Measurements from ENCODE around the gene CDC42EP3. TPM values are rescaled to one million over a fixed set of nuclear protein-coding genes. Genes with fewer than 3 reads are reported as not detected.

The CDC42EP3 gene
- total and polyA plus RNA-seq, 2 donors (not counting 1 experiment from before 2014, with no cell fraction given): 28.0 to 29.9 TPM

GRCh38 chr2:37645836-37646235, 25.6 kb downstream of the CDC42EP3 start:
- no peak for TF ChIP-seq CTCF (IDR thresholded peaks at IDR 0.05)
- TF ChIP-seq EZH2 (IDR thresholded peaks at IDR 0.05; ENCODE audit: borderline replicate concordance, insufficient read depth, low read depth, low read length, poor library complexity, severe bottlenecking): no peak
- Histone ChIP-seq H4K20me1 (ENCODE audit: control insufficient read depth, insufficient read depth, low read length, poor library complexity, severe bottlenecking) (no peaks in the 10 kb centered on the region), H3K27me3 (replicated peaks in 1 of 4; ENCODE audit: control extremely low read depth in 1 of 4, control insufficient read depth in 3 of 4, insufficient read depth in 4 of 4, low read length in 3 of 4) (no peaks in the 10 kb centered on the region), H3K4me2 (replicated peaks; ENCODE audit: low read depth, low read length, poor library complexity, severe bottlenecking) (peak overlapping the region; percentile 45), H2AFZ (ENCODE audit: insufficient read depth, low read depth, low read length, poor library complexity, severe bottlenecking) (no peak overlapping the region), H3K9me3 (ENCODE audit: control extremely low read depth in 1 of 3, control insufficient read depth in 2 of 3, insufficient read depth in 1 of 3, low read length in 2 of 3) (peaks cover 0 to 15% (median 2%) of the 10 kb centered on the region in 3 donors), H3K27ac (ENCODE audit: low read length in 2 of 2) (peak overlapping the region in 1 of 2 donors; percentile 24), H3K9ac (ENCODE audit: low read length) (no peak overlapping the region), H3K36me3 (replicated peaks in 1 of 2; ENCODE audit: control extremely low read depth in 1 of 2, control insufficient read depth in 1 of 2, extremely low read depth in 1 of 2, insufficient read depth in 2 of 2, low read length in 1 of 2) (peaks cover 0 to 28% of the 10 kb centered on the region in 2 experiments), H3K79me2 (ENCODE audit: control insufficient read depth, insufficient read depth, low read length) (peaks cover 95% of the 10 kb centered on the region), H3K4me3 (ENCODE audit: control extremely low read depth in 1 of 5, extremely low read depth in 1 of 5, insufficient read depth in 1 of 5, low read depth in 2 of 5, low read length in 4 of 5) (no peak overlapping the region), H3K4me1 (ENCODE audit: control insufficient read depth in 2 of 2, insufficient read depth in 2 of 2, low read length in 2 of 2) (peaks cover 51% of the 10 kb centered on the region in 2 donors)
- no peak for DNase-seq
- Mint-ChIP-seq H3K4me3 (no peak overlapping the region), H3K4me1 (peaks cover 77% of the 10 kb centered on the region), H3K9me3 (ENCODE audit: insufficient read depth) (no peaks in the 10 kb centered on the region), H3K27me3 (no peaks in the 10 kb centered on the region), H3K27ac (peak overlapping the region; percentile 54)
- 96% methylated on average over 9 of the region's 9 CpGs for WGBS (ENCODE audit: insufficient coverage)
- POLR2A ChIA-PET: interaction anchor here (0.5 to 1.2 kb wide), 2 partner anchors 9 to 119 kb away, joined by 3 to 5 read pairs; no protein-coding TSS in a partner anchor
- no peak for ATAC-seq (ENCODE audit: low read depth)
- intact Hi-C loops (cut with micrococcal nuclease): loop anchor here (1.0 kb wide), 1 partner anchor 11 kb away; no protein-coding TSS in a partner anchor
- CTCF ChIA-PET: interaction anchor here (0.7 to 1.2 kb wide), 4 partner anchors 12 to 110 kb away, joined by 3 to 5 read pairs (median 3); no protein-coding TSS in a partner anchor

- peak; percentile 56 for DNase-seq
- Histone ChIP-seq H3K4me2 (replicated peaks; ENCODE audit: low read depth, low read length, poor library complexity, severe bottlenecking) (peak overlapping the region; percentile 45), H3K27ac (ENCODE audit: low read length in 2 of 2) (peak overlapping the region in 1 of 2 donors; percentile 24), H3K4me1 (ENCODE audit: control insufficient read depth in 2 of 2, insufficient read depth in 2 of 2, low read length in 2 of 2) (peaks cover 46 to 47% of the 10 kb centered on the region in 2 donors), H3K4me3 (ENCODE audit: control extremely low read depth in 1 of 5, extremely low read depth in 1 of 5, insufficient read depth in 1 of 5, low read depth in 2 of 5, low read length in 4 of 5) (no peak overlapping the region), H4K20me1 (ENCODE audit: control insufficient read depth, insufficient read depth, low read length, poor library complexity, severe bottlenecking) (no peaks in the 10 kb centered on the region), H3K9me3 (ENCODE audit: control extremely low read depth in 1 of 3, control insufficient read depth in 2 of 3, insufficient read depth in 1 of 3, low read length in 2 of 3) (peaks cover 0 to 15% (median 2%) of the 10 kb centered on the region in 3 donors), H3K79me2 (ENCODE audit: control insufficient read depth, insufficient read depth, low read length) (peaks cover 91% of the 10 kb centered on the region), H2AFZ (ENCODE audit: insufficient read depth, low read depth, low read length, poor library complexity, severe bottlenecking) (no peak overlapping the region), H3K36me3 (replicated peaks in 1 of 2; ENCODE audit: control extremely low read depth in 1 of 2, control insufficient read depth in 1 of 2, extremely low read depth in 1 of 2, insufficient read depth in 2 of 2, low read length in 1 of 2) (peaks cover 0 to 28% of the 10 kb centered on the region in 2 experiments), H3K27me3 (replicated peaks in 1 of 4; ENCODE audit: control extremely low read depth in 1 of 4, control insufficient read depth in 3 of 4, insufficient read depth in 4 of 4, low read length in 3 of 4) (no peaks in the 10 kb centered on the region), H3K9ac (ENCODE audit: low read length) (no peak overlapping the region)
- Mint-ChIP-seq H3K9me3 (ENCODE audit: insufficient read depth) (no peaks in the 10 kb centered on the region), H3K4me3 (peak overlapping the region; percentile 59), H3K27me3 (no peaks in the 10 kb centered on the region), H3K4me1 (peaks cover 72% of the 10 kb centered on the region), H3K27ac (peak overlapping the region; percentile 69)
- POLR2A ChIA-PET: interaction anchor here (0.5 to 1.2 kb wide), 2 partner anchors 9 to 118 kb away, joined by 3 to 5 read pairs; no protein-coding TSS in a partner anchor
- CTCF ChIA-PET: interaction anchor here (1.0 to 1.7 kb wide), 3 partner anchors 25 to 109 kb away, joined by 3 to 5 read pairs (median 3); no protein-coding TSS in a partner anchor
- intact Hi-C loops (cut with micrococcal nuclease): loop anchor here (1.0 kb wide), 1 partner anchor 10 kb away; no protein-coding TSS in a partner anchor
- 83% methylated on average over 3 of the region's 6 CpGs for WGBS (ENCODE audit: insufficient coverage)
- TF ChIP-seq CTCF (IDR thresholded peaks at IDR 0.05) (no peak), EZH2 (IDR thresholded peaks at IDR 0.05; ENCODE audit: borderline replicate concordance, insufficient read depth, low read depth, low read length, poor library complexity, severe bottlenecking) (no peak)
- no peak for ATAC-seq (ENCODE audit: low read depth)
Measured at GRCh38 chr2:37645362-37645761, 26.1 kb downstream of the CDC42EP3 start.
